GM19035 (cell line): Measurements from ENCODE around the gene TGM5.
"Not testable (repeated sequence)": the region's sequence is repeated elsewhere in the genome, so short reads cannot be mapped to it uniquely, and the experiment has no call there.

Experiments
- ATAC-seq: cut with Tn5 transposase; IDR thresholded peaks from one replicate; pipeline ENCODE4 v1.9.1; 2021; ENCODE audit not compliant: unreplicated experiment

Gene TGM5

GRCh38 chr15:43218908-43219706 is 47.6 kb downstream of the TGM5 start:
- ATAC-seq: no peak

- ATAC-seq: no peak
Observed at GRCh38 chr15:43215961-43216360, 50.8 kb downstream of the TGM5 start.

DNA sequence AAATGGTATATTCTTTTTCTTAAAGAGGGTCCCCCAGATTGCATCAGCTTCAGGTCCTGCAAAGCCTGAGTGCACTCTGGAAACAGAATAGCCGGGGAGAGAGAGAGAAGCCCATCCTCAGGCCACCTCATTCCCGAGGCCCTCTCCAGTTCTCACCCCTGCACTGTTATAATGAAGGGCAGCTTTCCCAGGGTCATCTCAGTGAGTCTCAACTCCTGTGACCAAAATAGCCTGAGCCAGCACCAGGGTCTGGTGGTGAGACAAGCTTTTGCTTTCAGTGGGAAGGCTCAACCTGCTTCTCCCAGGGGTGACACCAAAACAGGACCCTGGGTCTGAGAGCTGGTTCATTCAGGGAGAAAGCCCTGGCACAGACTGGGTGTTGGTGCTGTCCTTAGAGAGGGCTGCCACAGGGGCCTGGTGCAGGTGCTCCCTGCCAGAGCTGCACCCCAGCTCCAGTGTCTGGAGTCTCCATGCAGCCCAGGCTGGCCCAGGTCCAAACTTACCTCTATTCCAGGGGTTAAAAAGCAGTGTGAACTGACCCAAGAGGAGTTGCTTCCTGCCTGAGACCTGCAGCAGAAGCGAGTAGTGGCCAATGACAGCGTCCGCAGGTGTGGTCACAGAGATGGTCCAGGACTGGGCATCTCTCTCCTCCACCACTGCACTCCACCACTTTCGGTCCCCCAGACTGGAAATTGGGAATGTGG is 52.0 kb downstream of the TGM5 start:
- no peak for ATAC-seq

DNA sequence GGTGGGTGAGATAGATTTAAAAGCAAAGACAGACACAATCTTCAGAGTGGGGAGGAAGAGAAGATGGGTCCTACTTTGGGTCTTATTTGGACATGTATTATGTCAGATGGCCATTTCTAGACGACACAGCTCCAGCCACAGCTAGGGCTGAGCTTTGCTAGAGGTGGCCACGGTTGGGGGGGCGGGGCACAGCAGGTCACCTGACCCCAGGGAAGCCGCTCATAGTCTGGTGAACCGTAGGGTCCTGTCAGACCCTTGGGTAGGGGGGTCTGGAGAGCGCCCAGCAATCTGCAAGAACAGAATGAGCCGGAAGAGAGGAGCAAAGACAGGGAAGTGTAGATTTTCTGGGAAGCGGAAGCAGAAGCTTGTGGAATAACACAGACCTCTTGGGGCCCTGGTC is 52.6 kb downstream of the TGM5 start:
- no peak for ATAC-seq

DNA sequence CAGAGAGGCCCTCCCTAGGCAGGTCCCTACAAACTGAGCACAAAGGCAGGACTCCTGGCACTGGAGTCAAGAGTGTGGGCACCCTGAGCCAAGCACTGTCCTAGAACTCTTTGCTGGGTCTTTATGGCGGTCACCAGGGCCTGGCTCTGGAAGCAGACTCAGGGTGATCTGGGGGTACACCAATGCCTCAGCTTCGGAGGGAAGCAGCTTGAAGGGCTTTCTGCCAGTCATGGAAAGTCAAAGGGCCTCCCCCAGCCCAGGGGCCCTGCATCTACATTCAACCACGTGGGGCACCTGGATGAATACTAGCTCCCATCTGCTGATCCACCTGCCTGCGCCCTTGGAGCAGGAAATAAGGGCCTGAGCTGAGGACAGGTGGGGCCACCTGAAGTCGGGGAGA is 53.3 kb downstream of the TGM5 start:
- no peak for ATAC-seq

DNA sequence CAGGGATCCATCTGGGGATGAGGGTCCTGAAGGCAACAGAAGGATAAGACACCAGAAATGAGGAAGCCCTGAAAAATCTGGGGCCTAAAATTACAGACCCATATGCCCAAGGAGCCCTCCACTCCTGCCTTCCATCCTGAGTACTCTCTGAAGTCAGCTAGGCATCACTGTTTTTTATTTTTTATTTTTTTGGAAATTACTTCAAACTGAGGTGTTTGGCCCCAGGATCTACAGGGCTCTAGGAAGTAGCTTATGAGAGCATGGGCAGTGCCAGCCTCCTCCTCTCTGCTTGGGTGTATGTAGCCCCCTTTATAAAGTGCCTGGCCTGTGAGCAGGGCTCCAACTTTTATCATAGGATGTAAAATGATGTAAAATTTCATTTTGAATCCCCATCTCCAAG is 53.8 kb downstream of the TGM5 start:
- ATAC-seq: no peak

DNA sequence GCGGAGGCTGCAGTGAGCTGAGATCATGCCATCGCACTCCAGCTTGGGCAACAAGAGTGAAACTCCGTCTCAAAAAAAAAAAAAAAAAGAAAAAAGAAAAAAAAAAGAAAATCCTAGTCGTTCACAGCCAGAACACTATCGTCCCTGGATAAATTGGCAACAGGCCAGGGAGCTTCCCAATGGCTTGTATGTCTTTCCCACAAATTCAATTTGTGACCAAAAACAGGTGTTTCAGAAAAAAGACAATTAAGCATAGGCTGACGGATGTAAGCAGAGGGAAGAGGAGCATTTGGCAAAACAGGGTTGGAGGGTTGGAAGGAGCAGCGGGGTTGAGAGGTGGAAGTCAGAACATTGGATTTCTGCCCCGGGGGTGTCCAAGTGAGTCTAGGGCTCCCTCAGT is 54.4 kb downstream of the TGM5 start:
- ATAC-seq: no peak

- ATAC-seq: no peak
Observed at GRCh38 chr15:43211224-43211735, 55.4 kb downstream of the TGM5 start.

DNA sequence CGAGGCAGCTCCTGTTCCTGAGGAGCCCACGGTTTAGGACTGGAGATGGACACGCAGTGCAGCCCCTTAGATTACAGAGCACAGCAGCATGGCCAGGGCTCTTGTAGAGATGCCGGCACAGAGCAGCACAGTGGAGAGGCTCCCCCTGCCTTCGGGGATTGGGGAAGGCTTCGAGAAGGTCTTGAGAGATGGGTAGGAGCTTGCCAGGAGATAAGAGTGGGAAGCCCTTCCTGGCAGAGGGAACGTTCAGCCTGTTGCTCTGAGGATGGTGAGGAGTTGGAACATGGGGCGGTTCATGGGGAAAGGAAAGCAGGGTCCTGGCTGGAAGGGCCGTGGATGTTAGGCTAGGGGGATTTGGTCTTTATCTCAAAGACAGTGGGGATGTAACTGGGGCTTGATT is 55.9 kb downstream of the TGM5 start:
- ATAC-seq: no peak

- no peak for ATAC-seq
Observed at GRCh38 chr15:43210172-43210745, 56.5 kb downstream of the TGM5 start.

DNA sequence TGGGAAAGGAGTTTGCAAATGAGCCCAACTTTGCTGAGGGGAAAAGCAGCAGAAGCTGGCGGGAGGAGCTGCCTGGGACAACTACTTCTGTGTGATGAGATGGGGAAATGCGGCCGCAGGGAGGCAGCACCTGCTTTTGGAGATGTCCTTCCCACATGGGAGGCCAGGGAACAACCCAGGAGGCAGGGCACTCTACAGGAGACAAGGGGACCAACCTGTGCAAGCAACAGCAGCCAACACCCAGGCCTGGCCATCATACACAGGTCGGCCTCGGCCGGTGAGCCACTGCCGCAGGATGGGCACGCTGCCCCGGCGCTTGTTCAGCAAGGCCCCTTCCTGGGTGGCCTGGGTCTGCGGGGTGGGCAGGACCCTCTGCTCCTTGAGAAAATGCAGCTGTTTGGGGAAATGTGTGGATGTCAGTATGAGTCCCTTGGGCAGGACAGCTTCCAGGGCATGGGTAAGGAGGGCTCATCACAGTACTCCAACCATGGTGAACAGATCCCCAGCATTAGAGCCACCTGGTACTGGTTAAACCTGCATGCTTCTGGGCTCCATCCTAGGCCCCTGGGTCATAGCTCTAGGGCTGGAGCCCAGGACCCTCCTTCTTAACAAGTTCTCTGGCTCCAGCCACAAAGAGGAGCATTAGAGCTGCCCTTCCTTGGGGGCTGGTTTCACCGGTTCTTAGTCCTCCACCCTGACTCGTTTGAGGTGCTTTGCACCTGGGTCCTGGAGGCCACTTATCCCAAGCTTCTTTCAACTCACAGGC is 57.5 kb downstream of the TGM5 start:
- no peak for ATAC-seq

DNA sequence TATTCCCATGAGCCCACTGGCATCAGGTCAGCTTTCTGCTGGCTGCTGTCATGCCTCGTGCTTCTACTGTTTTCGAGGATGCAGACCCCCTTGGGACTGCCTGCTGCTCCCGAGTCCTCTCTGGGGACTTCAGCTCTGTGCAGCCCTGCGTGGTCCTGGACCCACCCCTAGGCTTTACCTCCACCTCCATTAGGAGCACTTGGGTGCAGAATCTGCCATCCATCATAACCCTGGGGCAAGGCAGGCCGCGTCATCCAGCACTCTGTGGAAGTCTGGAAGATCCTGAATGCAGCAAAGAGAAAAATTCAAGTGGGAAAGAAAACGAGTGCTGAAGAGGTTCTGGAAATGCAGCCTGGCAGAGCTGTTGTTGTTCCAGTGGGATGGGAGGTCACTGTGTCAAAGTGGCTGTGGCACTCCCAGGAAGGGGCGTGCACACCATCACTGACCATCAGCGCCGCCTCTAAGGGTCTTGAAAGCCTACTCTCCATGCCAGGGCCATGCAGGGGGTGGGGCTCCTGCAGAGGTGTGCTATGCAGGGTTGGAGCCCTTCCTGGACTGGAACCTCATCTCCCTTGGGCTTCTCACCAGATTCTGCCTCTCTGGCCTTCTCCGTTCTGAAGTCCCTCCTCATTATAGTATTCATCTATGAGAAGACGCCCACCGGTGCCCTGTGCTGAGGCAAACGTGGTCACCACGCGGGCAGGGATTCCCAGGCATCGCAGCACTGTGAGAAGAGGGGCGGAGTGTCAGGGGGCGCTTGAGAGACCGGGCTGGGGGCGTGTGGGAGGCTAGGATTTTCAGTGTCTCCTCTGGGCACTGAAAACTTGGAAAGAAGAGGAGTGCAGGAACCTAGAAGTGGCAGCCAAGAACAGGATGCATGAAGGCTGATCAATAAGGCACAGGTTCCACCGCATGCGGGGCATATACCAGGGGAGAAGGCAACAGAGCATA is 58.4 kb downstream of the TGM5 start:
- no peak for ATAC-seq

GRCh38 chr15:43207024-43207423 is 59.7 kb downstream of the TGM5 start:
- no peak for ATAC-seq

DNA sequence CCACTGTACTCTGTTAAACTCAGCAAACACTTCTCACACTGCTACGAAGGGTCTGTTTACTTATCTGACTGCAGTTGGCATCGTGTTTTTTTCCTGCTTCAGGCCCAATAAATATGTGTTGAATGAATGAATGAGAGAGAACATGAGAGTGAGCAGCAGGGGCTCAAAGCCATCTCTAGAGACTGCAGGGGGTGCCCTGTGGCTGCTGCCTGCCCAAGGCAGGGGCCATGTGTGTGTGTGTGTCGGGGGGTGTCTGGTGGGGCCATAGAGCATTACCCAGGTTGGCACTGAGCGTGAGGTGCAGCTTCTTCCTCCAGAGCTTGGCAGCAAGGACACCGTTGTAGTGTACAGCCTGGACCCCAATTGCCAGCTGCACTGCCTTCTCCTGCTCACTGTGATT is 60.7 kb downstream of the TGM5 start:
- no peak for ATAC-seq

- ATAC-seq: no peak
Observed at GRCh38 chr15:43204016-43204901, 62.5 kb downstream of the TGM5 start.

GRCh38 chr15:43199945-43200488 is 66.7 kb downstream of the TGM5 start:
- ATAC-seq: no peak

DNA sequence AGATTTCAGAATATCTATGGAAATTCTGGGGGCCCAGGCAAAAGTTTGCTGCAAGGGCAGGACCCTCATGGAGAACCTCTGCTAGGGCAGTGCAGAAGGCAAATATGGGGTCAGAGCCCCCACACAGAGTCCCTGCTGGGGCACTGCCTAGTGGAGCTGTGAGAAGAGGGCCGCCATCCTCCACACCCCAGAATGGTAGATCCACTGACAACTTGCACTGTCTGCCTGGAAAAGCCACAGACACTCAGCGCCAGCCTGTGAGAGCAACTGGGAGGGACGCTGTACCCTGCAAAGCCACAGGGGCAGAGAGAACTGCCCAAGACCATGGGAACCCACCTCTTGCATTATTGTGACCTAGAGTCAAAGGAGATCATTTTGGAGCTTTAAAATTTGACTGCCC is 67.7 kb downstream of the TGM5 start:
- ATAC-seq: no peak

GRCh38 chr15:43198556-43198955 is 68.2 kb downstream of the TGM5 start:
- not testable (repeated sequence) for ATAC-seq

- ATAC-seq: not testable (repeated sequence)
Observed at GRCh38 chr15:43197773-43198172, 69.0 kb downstream of the TGM5 start.
